T-helper 1 cell treated with Interleukin-12 subunit alpha and Interleukin-12 subunit beta and Interleukin-4 antibody, amounts not matched to agents 30 μg/mL and 1 μg/mL, for 36 hours (primary cell): ENCODE measurements around the gene LRRTM4.
"Not testable (repeated sequence)": the region's sequence is repeated elsewhere in the genome, so short reads cannot be mapped to it uniquely, and the experiment has no call there.

ENCODE experiments used
- H3K27ac Mint-ChIP-seq: one replicate; pipeline ENCODE4 v1.8.0; 2021; ENCODE audit warnings: mild to moderate bottlenecking, mixed read lengths
- H3K27me3 Mint-ChIP-seq: one replicate; pipeline ENCODE4 v1.8.0; 2021; ENCODE audit warnings: low read depth, mixed read lengths
- H3K36me3 Mint-ChIP-seq: one replicate; pipeline ENCODE4 v1.8.0; 2021; ENCODE audit warnings: low read depth, mixed read lengths
- H3K4me1 Mint-ChIP-seq: one replicate; pipeline ENCODE4 v1.8.0; 2021; ENCODE audit warnings: low read depth, mixed read lengths
- H3K4me3 Mint-ChIP-seq: one replicate; pipeline ENCODE4 v1.8.0; 2021; ENCODE audit warnings: mild to moderate bottlenecking, moderate library complexity, mixed read lengths
- H3K9me3 Mint-ChIP-seq: one replicate; pipeline ENCODE4 v1.8.0; 2021; ENCODE audit warnings: mixed read lengths

The LRRTM4 gene

GRCh38 chr2:77086478-77086877, 435.7 kb downstream of the LRRTM4 start:
- Mint-ChIP-seq H3K27ac (no peak overlapping the region), H3K9me3 (peaks cover 25% of the 10 kb centered on the region), H3K36me3 (no peaks in the 10 kb centered on the region), H3K27me3 (no peaks in the 10 kb centered on the region), H3K4me1 (no peaks in the 10 kb centered on the region), H3K4me3 (no peak overlapping the region)

- Mint-ChIP-seq H3K36me3 (no peaks in the 10 kb centered on the region), H3K4me1 (no peaks in the 10 kb centered on the region), H3K9me3 (peaks cover 26% of the 10 kb centered on the region), H3K4me3 (no peak overlapping the region), H3K27me3 (no peaks in the 10 kb centered on the region), H3K27ac (no peak overlapping the region)
Observed at GRCh38 chr2:77086051-77086450, 436.1 kb downstream of the LRRTM4 start.

- peaks cover 30% of the 10 kb centered on the region for H3K9me3 Mint-ChIP-seq
- H3K4me1 Mint-ChIP-seq: no peaks in the 10 kb centered on the region
- no peaks in the 10 kb centered on the region for H3K36me3 Mint-ChIP-seq
- H3K27me3 Mint-ChIP-seq: no peaks in the 10 kb centered on the region
- no peak overlapping the region for H3K27ac Mint-ChIP-seq
- no peak overlapping the region for H3K4me3 Mint-ChIP-seq
Observed at GRCh38 chr2:77085561-77085960, 436.6 kb downstream of the LRRTM4 start.

GRCh38 chr2:77081597-77081996, 440.6 kb downstream of the LRRTM4 start:
- no peaks in the 10 kb centered on the region for H3K27me3 Mint-ChIP-seq
- no peaks in the 10 kb centered on the region for H3K36me3 Mint-ChIP-seq
- no peaks in the 10 kb centered on the region for H3K4me1 Mint-ChIP-seq

GRCh38 chr2:77064324-77064723, 457.9 kb downstream of the LRRTM4 start:
- Mint-ChIP-seq H3K27me3 (no peaks in the 10 kb centered on the region), H3K9me3 (peaks cover 7% of the 10 kb centered on the region), H3K27ac (no peak overlapping the region), H3K4me3 (no peak overlapping the region), H3K4me1 (no peaks in the 10 kb centered on the region), H3K36me3 (no peaks in the 10 kb centered on the region)

More at GRCh38 chr2:77081597-77081996, 440.6 kb downstream of the LRRTM4 start:
- Mint-ChIP-seq H3K4me3 (no peak overlapping the region), H3K9me3 (peaks cover 12% of the 10 kb centered on the region), H3K27ac (no peak overlapping the region)

GRCh38 chr2:77054938-77055337, 467.2 kb downstream of the LRRTM4 start:
- H3K36me3 Mint-ChIP-seq: no peaks in the 10 kb centered on the region
- no peaks in the 10 kb centered on the region for H3K4me1 Mint-ChIP-seq
- H3K4me3 Mint-ChIP-seq: no peak overlapping the region
- no peaks in the 10 kb centered on the region for H3K27me3 Mint-ChIP-seq
- H3K27ac Mint-ChIP-seq: no peak overlapping the region
- peaks cover 12% of the 10 kb centered on the region for H3K9me3 Mint-ChIP-seq

- Mint-ChIP-seq H3K36me3 (no peaks in the 10 kb centered on the region), H3K27me3 (no peaks in the 10 kb centered on the region), H3K4me3 (no peak overlapping the region), H3K9me3 (peaks cover 24% of the 10 kb centered on the region), H3K4me1 (no peaks in the 10 kb centered on the region), H3K27ac (no peak overlapping the region)
Observed at GRCh38 chr2:77046339-77046738, 475.8 kb downstream of the LRRTM4 start.

- H3K36me3 Mint-ChIP-seq, H3K4me1 Mint-ChIP-seq, H3K4me3 Mint-ChIP-seq, H3K27ac Mint-ChIP-seq, H3K27me3 Mint-ChIP-seq: not testable (repeated sequence)
- peaks cover 18% of the 10 kb centered on the region for H3K9me3 Mint-ChIP-seq
Observed at GRCh38 chr2:77045456-77045855, 476.7 kb downstream of the LRRTM4 start.

- Mint-ChIP-seq H3K27me3 (no peaks in the 10 kb centered on the region), H3K9me3 (peaks cover 7% of the 10 kb centered on the region), H3K4me3 (no peak overlapping the region), H3K4me1 (no peaks in the 10 kb centered on the region), H3K36me3 (no peaks in the 10 kb centered on the region), H3K27ac (no peak overlapping the region)
Observed at GRCh38 chr2:77034445-77034844, 487.7 kb downstream of the LRRTM4 start.

- not testable (repeated sequence) for H3K36me3 Mint-ChIP-seq, H3K27ac Mint-ChIP-seq, H3K27me3 Mint-ChIP-seq, H3K4me1 Mint-ChIP-seq, H3K4me3 Mint-ChIP-seq
- H3K9me3 Mint-ChIP-seq: peaks cover 18% of the 10 kb centered on the region
Observed at GRCh38 chr2:77029237-77029636, 492.9 kb downstream of the LRRTM4 start.

- no peak overlapping the region for H3K4me3 Mint-ChIP-seq
- H3K9me3 Mint-ChIP-seq: peaks cover 23% of the 10 kb centered on the region
- no peak overlapping the region for H3K27ac Mint-ChIP-seq
- H3K36me3 Mint-ChIP-seq: no peaks in the 10 kb centered on the region
- no peaks in the 10 kb centered on the region for H3K4me1 Mint-ChIP-seq
- no peaks in the 10 kb centered on the region for H3K27me3 Mint-ChIP-seq
Observed at GRCh38 chr2:77028032-77028600, 494.1 kb downstream of the LRRTM4 start.

GRCh38 chr2:77025714-77026113, 496.5 kb downstream of the LRRTM4 start:
- Mint-ChIP-seq H3K9me3 (peaks cover 27% of the 10 kb centered on the region), H3K4me3 (no peak overlapping the region), H3K36me3 (no peaks in the 10 kb centered on the region), H3K27ac (no peak overlapping the region), H3K27me3 (no peaks in the 10 kb centered on the region), H3K4me1 (no peaks in the 10 kb centered on the region)

GRCh38 chr2:77021161-77021560, 501.0 kb downstream of the LRRTM4 start:
- no peaks in the 10 kb centered on the region for H3K27me3 Mint-ChIP-seq
- H3K27ac Mint-ChIP-seq: no peak overlapping the region
- H3K9me3 Mint-ChIP-seq: peaks cover 15% of the 10 kb centered on the region
- no peaks in the 10 kb centered on the region for H3K4me1 Mint-ChIP-seq
- H3K36me3 Mint-ChIP-seq: no peaks in the 10 kb centered on the region
- H3K4me3 Mint-ChIP-seq: no peak overlapping the region

GRCh38 chr2:77018219-77018618, 504.0 kb downstream of the LRRTM4 start:
- Mint-ChIP-seq H3K4me1 (no peaks in the 10 kb centered on the region), H3K9me3 (peaks cover 4% of the 10 kb centered on the region), H3K36me3 (no peaks in the 10 kb centered on the region), H3K27me3 (no peaks in the 10 kb centered on the region), H3K4me3 (no peak overlapping the region), H3K27ac (no peak overlapping the region)

GRCh38 chr2:77017355-77017745, 504.8 kb downstream of the LRRTM4 start:
- H3K4me1 Mint-ChIP-seq: no peaks in the 10 kb centered on the region
- no peak overlapping the region for H3K27ac Mint-ChIP-seq
- no peak overlapping the region for H3K4me3 Mint-ChIP-seq
- no peaks in the 10 kb centered on the region for H3K36me3 Mint-ChIP-seq
- peaks cover 6% of the 10 kb centered on the region for H3K9me3 Mint-ChIP-seq
- no peaks in the 10 kb centered on the region for H3K27me3 Mint-ChIP-seq
